Measurements from ENCODE around the gene UBE2QL1.

Gene UBE2QL1

DNA sequence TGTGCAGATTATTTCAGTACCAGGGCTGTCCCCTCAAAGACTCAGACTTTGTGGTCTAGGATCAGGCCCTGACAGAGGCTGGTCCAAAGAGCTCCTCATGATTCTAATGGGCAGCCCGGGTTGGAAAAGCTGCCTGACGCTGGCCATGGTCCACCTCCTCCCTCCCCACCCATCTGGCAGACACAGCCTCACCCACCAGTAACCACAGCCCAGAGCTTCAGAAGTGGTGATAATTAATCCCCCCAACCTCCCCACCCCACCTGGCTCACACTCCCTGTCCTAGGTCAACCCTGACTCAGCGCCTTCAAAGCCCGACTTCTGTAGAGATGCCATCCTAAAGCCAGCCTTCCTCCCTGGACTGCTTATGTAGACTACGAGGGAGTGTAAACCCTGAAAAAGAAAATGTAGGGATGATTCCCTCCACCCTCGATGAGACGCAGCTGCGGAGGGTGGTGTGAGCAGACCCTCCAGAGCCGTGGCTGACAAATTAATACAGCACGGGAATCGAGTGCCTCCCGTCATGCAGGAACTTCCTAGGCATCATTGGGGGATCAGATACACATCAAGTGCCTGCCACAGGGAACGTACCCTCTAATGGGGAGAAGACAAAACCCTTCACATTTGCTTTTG is 7.0 kb downstream of the UBE2QL1 start:
- DNase-seq, result no peak

- no peak for DNase-seq
These were observed 8.2 kb downstream of the UBE2QL1 start for GRCh38 chr5:6456766-6457370.

GRCh38 chr5:6457592-6457991 is 8.9 kb downstream of the UBE2QL1 start:
- no peak for DNase-seq

- no peak for DNase-seq
These were observed 10.2 kb downstream of the UBE2QL1 start for GRCh38 chr5:6458833-6459232.

DNA sequence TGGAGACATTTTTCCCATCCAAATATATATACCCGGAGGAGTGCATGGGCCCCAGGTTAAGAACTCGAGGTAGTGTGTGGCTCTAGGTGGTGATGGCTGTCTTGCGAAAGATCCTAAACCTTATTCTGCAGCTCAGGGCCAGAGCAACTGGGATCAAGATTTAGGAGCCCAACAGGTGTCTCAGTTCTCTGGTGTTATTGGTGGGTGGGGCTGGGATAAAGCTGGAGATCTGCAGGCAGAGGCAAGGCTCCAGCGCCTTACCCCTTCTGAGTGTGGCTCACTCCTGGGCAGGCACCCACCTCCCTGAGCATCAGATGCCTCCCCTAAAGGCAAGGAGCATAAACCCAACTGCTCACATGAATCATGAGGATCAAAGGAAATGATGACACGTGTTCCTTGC is 11.2 kb downstream of the UBE2QL1 start:
- no peak for DNase-seq

DNA sequence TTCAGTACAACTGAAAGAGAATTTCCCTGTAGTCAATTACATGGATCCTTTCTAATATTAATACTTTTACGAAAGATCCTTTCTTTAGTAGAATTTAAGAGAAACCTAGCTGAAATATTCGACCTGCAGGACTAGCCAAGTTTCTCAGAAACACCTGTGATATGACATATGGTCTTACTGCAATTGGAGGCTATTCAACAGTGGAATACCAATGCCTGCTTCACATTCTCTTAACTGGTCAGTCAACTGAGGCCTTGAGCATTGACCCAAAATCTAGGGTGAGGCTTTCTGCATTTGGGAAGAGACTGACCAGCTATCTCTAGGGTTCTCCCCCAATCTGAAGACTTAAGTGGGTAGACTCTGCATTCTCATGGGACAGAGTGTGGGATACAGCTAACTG is 12.3 kb downstream of the UBE2QL1 start:
- DNase-seq, result no peak

GRCh38 chr5:6461793-6462650 is 13.4 kb downstream of the UBE2QL1 start:
- no peak for DNase-seq

DNA sequence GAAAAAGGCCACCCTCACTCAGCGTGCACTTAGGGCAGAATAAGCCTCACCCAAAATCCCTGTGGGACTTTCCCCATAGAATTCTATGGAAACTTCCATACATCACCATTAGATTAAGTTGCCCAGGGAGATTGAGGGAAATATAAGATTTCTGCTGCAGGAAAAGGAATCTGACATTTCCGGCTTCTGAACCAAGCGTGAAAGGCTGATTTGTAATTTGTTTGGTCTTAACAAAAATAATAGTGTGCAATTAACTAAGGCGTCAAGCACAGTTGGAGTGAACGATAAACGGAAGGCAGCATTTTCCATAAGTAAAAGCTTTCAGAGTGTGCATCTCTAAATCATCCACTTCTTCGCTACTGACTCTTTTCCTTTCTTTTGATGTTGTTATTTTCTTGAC is 14.0 kb downstream of the UBE2QL1 start:
- no peak for DNase-seq

DNA sequence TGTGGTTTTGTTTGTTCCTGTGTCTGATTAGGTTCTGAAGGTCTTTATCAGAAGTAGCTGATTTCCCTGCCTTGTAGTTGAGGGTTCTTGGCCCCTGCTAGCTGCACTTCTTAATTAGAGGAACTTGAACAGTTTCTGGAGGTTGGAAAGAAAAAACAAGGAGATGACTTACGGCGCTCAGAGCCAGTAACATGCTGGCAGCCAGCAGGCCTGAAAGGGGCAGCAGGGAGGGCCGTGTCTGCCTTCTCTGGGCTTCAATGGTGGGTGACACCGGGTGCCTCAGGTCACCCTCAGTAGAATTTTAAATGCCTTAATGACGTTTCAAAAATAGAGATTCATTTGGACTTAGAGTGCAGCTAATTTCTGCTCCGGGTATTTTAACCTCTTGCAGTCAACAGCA is 15.8 kb downstream of the UBE2QL1 start:
- no peak for DNase-seq

- no peak for DNase-seq
These were observed 17.5 kb downstream of the UBE2QL1 start for GRCh38 chr5:6465831-6466790.

DNA sequence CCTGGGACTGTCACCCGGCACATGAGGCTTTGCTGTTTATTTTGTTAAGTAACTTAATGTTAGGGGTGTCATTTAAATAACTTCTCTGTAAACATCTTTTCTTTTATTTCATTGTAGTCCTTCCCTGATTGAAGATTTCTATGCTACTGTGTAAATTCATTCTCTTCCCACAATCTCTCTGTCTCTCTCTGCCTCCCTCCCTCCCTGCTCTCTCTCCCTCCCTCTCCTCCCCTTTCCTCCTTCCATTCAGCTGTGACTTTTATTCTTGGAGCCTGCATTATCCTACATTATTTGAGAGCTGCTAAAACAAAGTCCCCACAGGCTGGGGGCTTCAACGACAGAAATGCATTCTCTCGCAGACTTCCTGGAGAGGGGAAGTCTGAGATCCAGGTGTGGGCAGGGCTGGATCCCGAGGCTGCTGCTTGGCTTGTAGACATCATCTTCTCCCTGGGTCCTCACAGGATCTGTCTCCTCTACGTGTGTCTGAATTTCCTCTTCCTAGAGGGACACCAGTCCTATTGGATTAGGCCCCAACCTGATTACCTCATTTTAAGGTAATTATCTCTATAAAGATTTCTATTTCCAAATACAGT is 18.4 kb downstream of the UBE2QL1 start:
- DNase-seq, result no peak

- no peak for DNase-seq
These were observed 18.9 kb downstream of the UBE2QL1 start for GRCh38 chr5:6467591-6467990.

GRCh38 chr5:6468104-6468503 is 19.4 kb downstream of the UBE2QL1 start:
- DNase-seq, result no peak

- no peak for DNase-seq
These were observed 20.2 kb downstream of the UBE2QL1 start for GRCh38 chr5:6468870-6469269.

- no peak for DNase-seq
These were observed 21.2 kb downstream of the UBE2QL1 start for GRCh38 chr5:6469836-6470235.

DNA sequence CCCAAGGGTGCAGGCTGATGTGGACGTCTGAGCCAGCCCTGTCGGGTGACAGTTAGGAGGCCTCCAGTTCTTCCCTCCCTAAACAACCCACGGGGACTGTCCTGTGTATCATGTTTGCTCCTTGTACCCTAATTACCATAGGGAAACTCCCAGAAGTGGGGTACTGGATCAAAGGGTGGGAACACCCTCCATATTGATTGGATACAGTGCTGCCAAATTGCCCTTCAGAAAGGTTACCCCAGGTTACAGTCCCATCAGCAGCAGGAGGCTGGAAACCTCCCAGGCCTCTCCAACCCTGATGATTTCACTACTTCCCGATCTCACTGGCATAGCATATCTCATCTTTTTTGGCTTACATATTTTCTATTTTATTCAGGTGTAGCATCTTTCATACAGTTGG is 22.0 kb downstream of the UBE2QL1 start:
- DNase-seq, result no peak

- DNase-seq, result no peak
These were observed 22.6 kb downstream of the UBE2QL1 start for GRCh38 chr5:6471252-6471651.

DNA sequence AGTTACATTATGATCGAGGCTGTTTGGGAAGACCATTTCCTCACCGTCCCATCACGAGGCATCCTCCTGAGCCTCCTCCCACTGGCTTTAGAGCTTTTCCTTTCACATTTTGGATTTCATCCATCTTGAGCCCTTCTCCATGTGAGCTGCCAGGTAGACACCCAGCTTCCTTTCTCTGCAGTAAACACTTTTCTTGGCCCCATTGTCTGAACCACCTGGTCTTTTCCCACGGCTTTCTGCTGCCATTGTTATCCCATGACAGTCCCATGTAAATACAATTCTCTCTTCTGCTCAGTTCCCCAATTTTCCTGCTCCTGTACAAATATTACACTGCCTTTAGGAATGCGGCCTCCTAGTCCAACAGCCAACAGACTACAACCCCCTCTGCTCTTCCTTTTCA is 24.1 kb downstream of the UBE2QL1 start:
- no peak for DNase-seq

GRCh38 chr5:6473284-6473683 is 24.6 kb downstream of the UBE2QL1 start:
- no peak for DNase-seq

DNA sequence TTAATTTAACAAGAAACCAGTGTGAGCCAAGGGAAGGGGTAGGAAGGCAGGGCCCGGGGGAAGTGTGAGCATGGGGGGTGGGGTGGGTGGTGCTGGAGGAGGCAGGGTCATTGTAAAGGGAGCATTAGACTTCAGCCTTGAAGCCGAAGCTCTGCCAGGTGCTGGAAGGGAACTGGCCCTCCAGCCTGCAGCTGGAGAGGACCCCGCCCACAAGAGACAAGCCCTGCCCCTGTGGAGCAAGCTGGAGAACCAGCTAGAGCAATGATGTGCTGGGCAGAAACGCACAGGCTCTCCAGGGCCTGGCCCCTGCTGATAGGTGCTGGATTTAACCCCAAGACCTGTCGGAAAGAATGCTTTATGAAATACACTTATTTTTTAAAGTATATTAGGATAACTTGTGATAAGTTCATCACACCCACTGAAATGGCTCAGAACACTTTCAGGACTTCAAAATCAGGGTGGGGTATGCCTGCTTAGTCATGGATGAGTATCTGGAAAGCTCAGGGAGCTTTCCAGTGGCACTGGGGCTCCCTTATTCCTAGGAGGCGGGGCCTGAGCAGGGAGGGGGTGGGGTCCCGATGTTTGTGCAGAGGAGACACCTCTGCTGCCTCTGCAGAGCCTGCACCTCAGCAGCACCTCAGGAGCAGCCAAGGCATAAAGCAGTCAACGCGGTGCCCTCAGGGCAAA is 27.1 kb downstream of the UBE2QL1 start:
- no peak for DNase-seq

DNA sequence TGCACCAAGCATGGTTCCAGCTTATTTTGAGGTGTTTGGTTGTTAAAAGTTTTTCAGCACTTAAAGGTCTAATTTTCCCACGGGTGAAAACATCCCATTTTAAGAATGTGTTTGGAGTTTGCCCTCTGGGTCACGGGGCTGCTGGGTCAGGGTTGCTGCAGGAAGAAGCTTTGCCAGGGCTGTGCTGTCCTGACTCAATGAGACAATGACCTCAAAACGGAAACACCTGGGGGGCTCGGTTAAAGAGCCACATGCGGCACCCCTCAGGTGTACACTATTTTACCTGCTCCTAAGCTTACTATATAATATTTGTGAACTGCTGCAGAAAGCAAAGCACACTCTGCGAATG is 27.6 kb downstream of the UBE2QL1 start:
- no peak for DNase-seq

DNA sequence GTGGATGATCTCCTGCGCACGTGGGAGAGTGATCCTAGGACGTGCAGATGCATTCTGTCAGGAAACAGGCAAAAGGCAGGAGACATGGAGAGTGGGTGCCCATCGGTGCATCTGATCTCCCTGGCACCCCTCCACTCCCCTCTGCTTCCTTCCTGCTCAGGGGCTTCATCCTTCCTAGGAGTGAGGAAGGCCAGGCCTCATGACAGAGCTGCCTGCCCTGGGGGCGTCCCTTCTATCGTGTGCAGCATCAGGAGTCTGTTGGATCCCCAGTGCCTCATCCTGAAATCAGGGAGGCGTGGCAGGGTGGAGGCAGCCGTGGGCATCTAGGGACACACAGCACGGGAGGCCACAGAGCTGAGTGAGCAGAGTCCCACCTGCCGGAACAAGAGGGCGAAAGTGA is 30.1 kb downstream of the UBE2QL1 start:
- DNase-seq, result no peak
